Mesothelial cell of epicardium (in vitro differentiated cells): ENCODE data around the gene MASP1. TPM values are rescaled to one million over a fixed set of nuclear protein-coding genes. Genes with fewer than 3 reads are reported as not detected.
"Not testable (repeated sequence)": the region's sequence is repeated elsewhere in the genome, so short reads cannot be mapped to it uniquely, and the experiment has no call there.

Experiments used
- DNase-seq, 2 experiments: peaks; one replicate each; pipeline ENCODE4 v3.0.0; 2021; ENCODE audit warnings: low spot score in 2 of 2; ENCODE audit not compliant: unreplicated experiment in 2 of 2
- H3K27ac Mint-ChIP-seq: 2 replicates; pipeline ENCODE4 v1.8.0; 2021; ENCODE audit warnings: mixed read lengths
- H3K27me3 Mint-ChIP-seq: 2 replicates; pipeline ENCODE4 v1.8.0; 2021; ENCODE audit warnings: low read depth, mixed read lengths
- H3K36me3 Mint-ChIP-seq: 2 replicates; pipeline ENCODE4 v1.8.0; 2021; ENCODE audit warnings: mixed read lengths
- H3K4me1 Mint-ChIP-seq: 2 replicates; pipeline ENCODE4 v1.8.0; 2021; ENCODE audit warnings: mixed read lengths
- H3K4me3 Mint-ChIP-seq: 2 replicates; pipeline ENCODE4 v1.8.0; 2021; ENCODE audit warnings: mild to moderate bottlenecking, moderate library complexity, mixed read lengths
- H3K9me3 Mint-ChIP-seq: 2 replicates; pipeline ENCODE4 v1.8.0; 2021; ENCODE audit warnings: mixed read lengths
- total RNA-seq: library from RNA; stranded (reverse); gene quantifications from 3 replicates; pipeline ENCODE4 v1.2.1, GENCODE V29; 2021
- TF ChIP-seq, protein P1 (sequence below): fragments of 200-600 bp; sonication (generic); IDR thresholded peaks from one replicate; pipeline ENCODE4 v1.5.0; 2021; ENCODE audit warnings: antibody characterized with exemption; ENCODE audit not compliant: unreplicated experiment

The MASP1 gene
- total RNA-seq, 1 donor from 2014 or later, result 2.4 TPM

- H3K4me3 Mint-ChIP-seq, result no peak overlapping the region
- H3K27me3 Mint-ChIP-seq, result peaks cover 3% of the 10 kb centered on the region
- no peak overlapping the region for H3K27ac Mint-ChIP-seq
- no peaks in the 10 kb centered on the region for H3K9me3 Mint-ChIP-seq
- no peaks in the 10 kb centered on the region for H3K36me3 Mint-ChIP-seq
- TF ChIP-seq, protein P1, sequence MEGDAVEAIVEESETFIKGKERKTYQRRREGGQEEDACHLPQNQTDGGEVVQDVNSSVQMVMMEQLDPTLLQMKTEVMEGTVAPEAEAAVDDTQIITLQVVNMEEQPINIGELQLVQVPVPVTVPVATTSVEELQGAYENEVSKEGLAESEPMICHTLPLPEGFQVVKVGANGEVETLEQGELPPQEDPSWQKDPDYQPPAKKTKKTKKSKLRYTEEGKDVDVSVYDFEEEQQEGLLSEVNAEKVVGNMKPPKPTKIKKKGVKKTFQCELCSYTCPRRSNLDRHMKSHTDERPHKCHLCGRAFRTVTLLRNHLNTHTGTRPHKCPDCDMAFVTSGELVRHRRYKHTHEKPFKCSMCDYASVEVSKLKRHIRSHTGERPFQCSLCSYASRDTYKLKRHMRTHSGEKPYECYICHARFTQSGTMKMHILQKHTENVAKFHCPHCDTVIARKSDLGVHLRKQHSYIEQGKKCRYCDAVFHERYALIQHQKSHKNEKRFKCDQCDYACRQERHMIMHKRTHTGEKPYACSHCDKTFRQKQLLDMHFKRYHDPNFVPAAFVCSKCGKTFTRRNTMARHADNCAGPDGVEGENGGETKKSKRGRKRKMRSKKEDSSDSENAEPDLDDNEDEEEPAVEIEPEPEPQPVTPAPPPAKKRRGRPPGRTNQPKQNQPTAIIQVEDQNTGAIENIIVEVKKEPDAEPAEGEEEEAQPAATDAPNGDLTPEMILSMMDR, result no peak
- no peak for DNase-seq
- H3K4me1 Mint-ChIP-seq, result no peaks in the 10 kb centered on the region
Observed at GRCh38 chr3:187251599-187251998, 39.9 kb downstream of the MASP1 start.

DNA sequence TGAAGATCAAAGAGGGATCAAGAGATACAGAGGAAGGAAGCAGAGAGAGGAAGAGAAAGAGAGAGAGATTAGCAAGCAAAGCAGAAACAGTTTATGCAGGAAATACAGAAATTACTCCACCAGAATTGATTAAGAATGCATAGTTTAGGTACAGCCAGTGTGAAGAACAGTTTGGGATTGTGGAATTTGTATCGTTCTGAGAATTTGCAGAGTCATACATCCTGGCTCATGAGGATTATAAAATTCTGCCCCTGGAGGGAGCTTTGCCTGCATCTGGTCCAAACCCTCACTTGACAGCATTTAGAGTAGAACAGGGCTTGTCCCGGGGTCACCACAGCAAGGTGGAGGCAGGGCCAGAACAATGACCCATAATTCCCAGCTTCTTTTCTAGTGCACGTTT lies 44.1 kb downstream of the MASP1 start:
- no peaks in the 10 kb centered on the region for H3K36me3 Mint-ChIP-seq
- no peaks in the 10 kb centered on the region for H3K4me1 Mint-ChIP-seq
- H3K4me3 Mint-ChIP-seq, result no peak overlapping the region
- no peak for DNase-seq
- TF ChIP-seq, protein P1, result no peak
- H3K9me3 Mint-ChIP-seq, result no peaks in the 10 kb centered on the region
- H3K27ac Mint-ChIP-seq, result no peak overlapping the region
- peaks cover 10% of the 10 kb centered on the region for H3K27me3 Mint-ChIP-seq

- Mint-ChIP-seq H3K36me3 (no peaks in the 10 kb centered on the region), H3K4me1 (no peaks in the 10 kb centered on the region), H3K27ac (no peak overlapping the region), H3K9me3 (peaks cover 3% of the 10 kb centered on the region), H3K4me3 (no peak overlapping the region), H3K27me3 (peaks cover 10% of the 10 kb centered on the region)
- DNase-seq, result no peak
- TF ChIP-seq, protein P1, result no peak
Observed at GRCh38 chr3:187243933-187244524, 47.5 kb downstream of the MASP1 start.

DNA sequence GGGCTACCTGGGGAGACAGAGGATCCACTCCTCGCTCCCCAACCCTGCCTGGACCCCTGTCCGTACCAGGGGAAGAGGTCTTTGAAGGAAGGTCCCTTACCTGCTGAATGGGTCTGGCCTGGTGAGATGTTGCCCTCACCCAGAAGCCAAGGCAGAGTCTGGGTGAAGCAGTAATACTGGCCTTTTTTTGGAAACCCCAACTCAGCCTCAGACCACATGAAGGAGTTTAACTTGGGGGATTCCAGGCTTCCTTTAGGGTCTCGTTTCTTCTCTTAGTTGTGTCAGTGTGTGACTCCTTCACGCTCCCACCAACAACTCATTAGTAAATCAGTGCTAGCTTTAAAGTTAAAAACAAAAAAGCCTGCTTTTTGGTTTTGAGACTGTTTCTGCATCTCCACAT lies 48.6 kb downstream of the MASP1 start:
- no peak for DNase-seq
- H3K27me3 Mint-ChIP-seq, result peaks cover 10% of the 10 kb centered on the region
- H3K36me3 Mint-ChIP-seq, result no peaks in the 10 kb centered on the region
- TF ChIP-seq, protein P1, result no peak
- no peak overlapping the region for H3K27ac Mint-ChIP-seq
- peaks cover 3% of the 10 kb centered on the region for H3K9me3 Mint-ChIP-seq
- no peak overlapping the region for H3K4me3 Mint-ChIP-seq
- H3K4me1 Mint-ChIP-seq, result no peaks in the 10 kb centered on the region

DNA sequence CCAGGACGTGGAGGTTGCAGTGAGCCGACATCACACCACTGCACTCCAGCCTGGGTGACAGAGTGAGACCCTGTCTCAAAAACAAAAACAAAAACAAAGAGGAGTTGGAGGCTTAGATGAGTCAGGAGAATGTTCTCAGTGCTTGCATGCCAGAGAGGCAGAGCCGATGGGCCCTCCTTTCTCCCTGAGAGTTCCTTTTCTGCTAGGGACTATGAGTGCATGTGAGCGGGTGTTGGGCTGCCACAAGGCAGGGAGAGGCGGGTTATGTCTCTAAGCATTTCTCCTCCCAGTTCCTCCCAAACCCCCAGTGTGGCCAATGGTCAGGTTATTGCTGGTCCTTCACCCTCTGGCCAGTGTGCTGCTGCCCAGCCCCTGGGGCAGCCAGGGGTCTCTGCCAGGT lies 49.1 kb downstream of the MASP1 start:
- peaks cover 10% of the 10 kb centered on the region for H3K27me3 Mint-ChIP-seq
- peaks cover 3% of the 10 kb centered on the region for H3K9me3 Mint-ChIP-seq
- H3K27ac Mint-ChIP-seq, result no peak overlapping the region
- H3K4me3 Mint-ChIP-seq, result no peak overlapping the region
- TF ChIP-seq, protein P1, result no peak
- no peaks in the 10 kb centered on the region for H3K36me3 Mint-ChIP-seq
- no peak for DNase-seq
- H3K4me1 Mint-ChIP-seq, result no peaks in the 10 kb centered on the region

DNA sequence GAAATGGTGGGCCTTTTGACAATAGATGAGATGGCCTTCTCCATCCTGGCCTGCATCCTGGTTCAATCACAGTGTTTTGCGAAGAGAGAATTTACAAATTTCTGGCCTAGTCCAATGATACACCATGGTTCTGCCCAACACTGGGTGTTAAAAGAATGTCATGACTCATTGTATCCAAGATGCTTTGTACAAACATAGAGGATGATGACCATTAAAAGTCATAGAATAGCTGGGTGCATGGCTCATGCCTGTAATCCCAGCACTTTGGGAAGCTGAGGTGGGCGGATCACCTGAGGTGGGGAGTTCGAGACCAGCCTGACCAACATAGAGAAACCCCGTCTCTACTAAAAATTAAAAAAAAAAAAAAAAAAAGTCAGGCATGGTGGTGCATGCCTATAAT lies 52.7 kb downstream of the MASP1 start:
- DNase-seq, H3K4me3 Mint-ChIP-seq, H3K36me3 Mint-ChIP-seq, H3K27me3 Mint-ChIP-seq, H3K27ac Mint-ChIP-seq, H3K9me3 Mint-ChIP-seq, H3K4me1 Mint-ChIP-seq: not testable (repeated sequence)
